ENCODE results near the gene KXD1. TPM values are rescaled to one million over a fixed set of nuclear protein-coding genes. Genes with fewer than 3 reads are reported as not detected.

KXD1 gene
- total and polyA plus RNA-seq, 10 of the 15 experiments (the other 5 are each of a cell fraction or from before 2014, with no cell fraction given): 27.5 to 209 (median 129) TPM

GRCh38 chr19:18522124-18522861 lies 35.4 kb upstream of the KXD1 start (continued):
- 0 out of 2 replicates have a peak, but pooled peaks have one; percentile 24 for TF ChIP-seq NR2F1 (conservative IDR thresholded peaks at IDR 0.05)
- peak in 1 of 2 experiments; percentile 33; a peak in 1 of 3 replicates for TF ChIP-seq EGR1 (IDR thresholded peaks at IDR 0.05; ENCODE audit: borderline replicate concordance in 1 of 2, low read depth in 2 of 2, low read length in 2 of 2)
- peak; percentile 65 for TF ChIP-seq SP1 (IDR thresholded peaks at IDR 0.05; ENCODE audit: low read depth, low read length)
- no peak for TF ChIP-seq SMAD5 (IDR thresholded peaks at IDR 0.05; ENCODE audit: low read depth)
- TF ChIP-seq RAD51 (IDR thresholded peaks at IDR 0.05): peak; percentile 48; the same call in 1 of the 2 replicates
- TF ChIP-seq ZNF622 (IDR thresholded peaks at IDR 0.05): no peak
- no peak for TF ChIP-seq CBX3 (IDR thresholded peaks at IDR 0.05; ENCODE audit: borderline replicate concordance, low read depth)
- peak; percentile 59 for TF ChIP-seq USF1 (IDR thresholded peaks at IDR 0.05; ENCODE audit: borderline replicate concordance, extremely low read length, insufficient read depth, low read depth, low read length)
- TF ChIP-seq EP300 (IDR thresholded peaks at IDR 0.05; ENCODE audit: borderline replicate concordance in 1 of 2, control insufficient read depth in 1 of 2, low read depth in 2 of 2, low read length in 2 of 2): no peak; a peak in 1 of 4 replicates
- 0 out of 2 replicates have a peak, but pooled peaks have one; percentile 43 for TF ChIP-seq SIN3A (IDR thresholded peaks at IDR 0.05; ENCODE audit: low read depth, low read length)
- TF ChIP-seq EED (IDR thresholded peaks at IDR 0.05; ENCODE audit: low read depth): no peak
- no peak for TF ChIP-seq NR2C2 (IDR thresholded peaks at IDR 0.05; ENCODE audit: borderline replicate concordance, control insufficient read depth, insufficient read length, low read depth)
- peak; percentile 46; the same call in 1 of the 2 replicates for TF ChIP-seq POLR2AphosphoS2 (IDR thresholded peaks at IDR 0.05; ENCODE audit: low read depth, low read length)
- peak; percentile 91 for TF ChIP-seq ATF7 (IDR thresholded peaks at IDR 0.05; ENCODE audit: low read depth)
- TF ChIP-seq CHD2 (IDR thresholded peaks at IDR 0.05; ENCODE audit: borderline replicate concordance, low read depth, low read length): no peak
- TF ChIP-seq NBN (IDR thresholded peaks at IDR 0.05): peak; percentile 64; the same call in 1 of the 2 replicates
- TF ChIP-seq BMI1 (IDR thresholded peaks at IDR 0.05; ENCODE audit: borderline replicate concordance): no peak
- TF ChIP-seq POLR2A (IDR thresholded peaks at IDR 0.05; ENCODE audit: low read depth, low read length): peak; percentile 76
- TF ChIP-seq SRF (IDR thresholded peaks at IDR 0.05; ENCODE audit: low read depth in 2 of 2, low read length in 2 of 2): peak in 1 of 2 experiments; percentile 74; a peak in 3 of 4 replicates
- peak; percentile 64 for TF ChIP-seq PBX3 (IDR thresholded peaks at IDR 0.05; ENCODE audit: insufficient replicate concordance, low read depth, low read length)
- TF ChIP-seq CBFB (IDR thresholded peaks at IDR 0.05; ENCODE audit: low read depth): peak; percentile 54; the same call in 1 of the 2 replicates
- no peak for TF ChIP-seq REST (IDR thresholded peaks at IDR 0.05; ENCODE audit: low read depth, low read length)
- no peak for TF ChIP-seq GATAD2B (conservative IDR thresholded peaks at IDR 0.05; ENCODE audit: low read depth)
- peak; percentile 69 for TF ChIP-seq SREBF1 (IDR thresholded peaks at IDR 0.05; ENCODE audit: low read length)
- 0 out of 2 replicates have a peak, but pooled peaks have one; percentile 22 for TF ChIP-seq MYB (IDR thresholded peaks at IDR 0.05; ENCODE audit: borderline replicate concordance, low read depth, low read length)
- 0 out of 2 replicates have a peak, but pooled peaks have one; percentile 7 for TF ChIP-seq NFYB (IDR thresholded peaks at IDR 0.05; ENCODE audit: insufficient read depth, low read depth, low read length)
